Neural progenitor cell (in vitro differentiated cells): Measurements from ENCODE around the gene SLC6A15. TPM values are rescaled to one million over a fixed set of nuclear protein-coding genes. Genes with fewer than 3 reads are reported as not detected.
A peak's percentile ranks its signal among the peaks of the same experiment; 100 is the strongest.

Experiments used
- DNase-seq: peaks from one replicate; pipeline ENCODE4 v3.0.0-alpha.2; 2016; ENCODE audit warnings: low spot score
- H2AFZ ChIP-seq: fragments of 200-600 bp; sonication (generic); replicated peaks from 2 replicates; pipeline ENCODE4 v1.6.1; 2016; ENCODE audit warnings: antibody characterized with exemption
- H3F3A ChIP-seq: fragments of 200-600 bp; sonication (generic); 2 replicates; pipeline ENCODE4 v1.6.1; 2016; ENCODE audit warnings: antibody characterized with exemption, low read depth
- H3K27ac ChIP-seq: fragments of 200-600 bp; sonication (generic); 2 replicates; pipeline ENCODE4 v1.5.1; 2016; ENCODE audit warnings: mild to moderate bottlenecking
- H3K27me3 ChIP-seq: fragments of 200-600 bp; sonication (generic); 2 replicates; pipeline ENCODE4 v1.6.1; 2016; ENCODE audit warnings: mild to moderate bottlenecking, moderate library complexity
- H3K36me3 ChIP-seq: fragments of 200-600 bp; sonication (generic); 2 replicates; pipeline ENCODE4 v1.5.1; 2016
- H3K4me1 ChIP-seq: fragments of 200-600 bp; sonication (generic); 2 replicates; pipeline ENCODE4 v1.6.1; 2016; ENCODE audit warnings: mixed run types
- H3K4me2 ChIP-seq: fragments of 200-600 bp; sonication (generic); 2 replicates; pipeline ENCODE4 v1.6.1; 2016
- H3K4me3 ChIP-seq: fragments of 200-600 bp; sonication (generic); 2 replicates; pipeline ENCODE4 v1.5.1; 2016
- H3K79me2 ChIP-seq: fragments of 200-600 bp; sonication (generic); 2 replicates; pipeline ENCODE4 v1.6.1; 2016; ENCODE audit warnings: low read depth
- H3K9ac ChIP-seq: fragments of 200-600 bp; sonication (generic); 2 replicates; pipeline ENCODE4 v1.6.1; 2016
- H3K9me3 ChIP-seq: fragments of 200-600 bp; sonication (generic); 2 replicates; pipeline ENCODE4 v1.5.1; 2016; ENCODE audit warnings: low read depth
- H4K20me1 ChIP-seq: fragments of 200-600 bp; sonication (generic); 2 replicates; pipeline ENCODE4 v1.6.1; 2016; ENCODE audit warnings: low read depth
- H3K27ac Mint-ChIP-seq: 3 replicates; pipeline ENCODE4 v1.8.0; 2021; ENCODE audit warnings: mixed read lengths
- H3K27me3 Mint-ChIP-seq: 2 replicates; pipeline ENCODE4 v1.8.0; 2022; ENCODE audit warnings: low read depth, mild to moderate bottlenecking, inconsistent platforms, moderate library complexity, mixed read lengths; ENCODE audit not compliant: insufficient read depth
- H3K36me3 Mint-ChIP-seq: 3 replicates; pipeline ENCODE4 v1.8.0; 2021; ENCODE audit warnings: mixed read lengths
- H3K4me1 Mint-ChIP-seq: 3 replicates; pipeline ENCODE4 v1.8.0; 2021; ENCODE audit warnings: mixed read lengths
- H3K4me3 Mint-ChIP-seq: 3 replicates; pipeline ENCODE4 v1.8.0; 2021; ENCODE audit warnings: mild to moderate bottlenecking, moderate library complexity, mixed read lengths
- H3K9me3 Mint-ChIP-seq: 3 replicates; pipeline ENCODE4 v1.8.0; 2020; ENCODE audit warnings: mixed read lengths
- CTCF ChIP-seq: fragments of 200-600 bp; sonication (generic); IDR thresholded peaks from 2 replicates; pipeline ENCODE4 v1.5.1; 2017; ENCODE audit warnings: antibody characterized with exemption, mild to moderate bottlenecking
- EZH2 ChIP-seq: fragments of 200-600 bp; sonication (generic); IDR thresholded peaks from 2 replicates; pipeline ENCODE4 v1.6.1; 2017; ENCODE audit warnings: antibody characterized with exemption, mild to moderate bottlenecking, moderate library complexity
- EZH2phosphoT487 ChIP-seq: fragments of 200-600 bp; sonication (generic); IDR thresholded peaks from 2 replicates; pipeline ENCODE4 v1.6.1; 2017; ENCODE audit warnings: antibody characterized with exemption
- total RNA-seq: library from RNA; depleted of rRNA; stranded (reverse); fragments of >200 nt; gene quantifications from 2 replicates; pipeline ENCODE4 v1.2.3, GENCODE V29; 2015; ENCODE audit warnings: low replicate concordance

SLC6A15 gene
- total RNA-seq, 1 donor from 2014 or later: 25.4 TPM

GRCh38 chr12:84920331-84920730, 7.7 kb upstream of the SLC6A15 start:
- H3K4me1 Mint-ChIP-seq: no peaks in the 10 kb centered on the region
- no peak overlapping the region for H3K4me3 ChIP-seq
- no peak overlapping the region for H3K27ac Mint-ChIP-seq
- TF ChIP-seq EZH2phosphoT487 (no peak), EZH2 (no peak), CTCF (no peak)
- no peak overlapping the region for H2AFZ ChIP-seq
- H4K20me1 ChIP-seq: no peaks in the 10 kb centered on the region
- no peaks in the 10 kb centered on the region for H3K9me3 Mint-ChIP-seq
- H3K9ac ChIP-seq: no peak overlapping the region
- H3K27me3 ChIP-seq: peaks cover 3% of the 10 kb centered on the region
- no peak overlapping the region for H3K4me2 ChIP-seq
- no peaks in the 10 kb centered on the region for H3K4me1 ChIP-seq
- no peaks in the 10 kb centered on the region for H3K27me3 Mint-ChIP-seq
- no peaks in the 10 kb centered on the region for H3F3A ChIP-seq
- DNase-seq: no peak
- H3K79me2 ChIP-seq: no peaks in the 10 kb centered on the region
- no peaks in the 10 kb centered on the region for H3K9me3 ChIP-seq
- no peak overlapping the region for H3K27ac ChIP-seq
- no peaks in the 10 kb centered on the region for H3K36me3 Mint-ChIP-seq
- no peak overlapping the region for H3K4me3 Mint-ChIP-seq
- no peaks in the 10 kb centered on the region for H3K36me3 ChIP-seq

- Mint-ChIP-seq H3K4me3 (no peak overlapping the region), H3K27ac (no peak overlapping the region), H3K4me1 (no peaks in the 10 kb centered on the region), H3K27me3 (no peaks in the 10 kb centered on the region), H3K36me3 (no peaks in the 10 kb centered on the region), H3K9me3 (no peaks in the 10 kb centered on the region)
- H3K27me3 ChIP-seq: peaks cover 13% of the 10 kb centered on the region
- no peak for DNase-seq
- H3K9me3 ChIP-seq: no peaks in the 10 kb centered on the region
- TF ChIP-seq CTCF (no peak), EZH2phosphoT487 (no peak)
- no peak overlapping the region for H3K27ac ChIP-seq
- H3K9ac ChIP-seq: no peak overlapping the region
- H2AFZ ChIP-seq: no peak overlapping the region
- no peak overlapping the region for H3K4me2 ChIP-seq
- H4K20me1 ChIP-seq: no peaks in the 10 kb centered on the region
- H3F3A ChIP-seq: no peaks in the 10 kb centered on the region
- H3K79me2 ChIP-seq: no peaks in the 10 kb centered on the region
- H3K36me3 ChIP-seq: no peaks in the 10 kb centered on the region
- no peak overlapping the region for H3K4me3 ChIP-seq
- H3K4me1 ChIP-seq: no peaks in the 10 kb centered on the region
These were observed 6.7 kb upstream of the SLC6A15 start for GRCh38 chr12:84919271-84919670.

GRCh38 chr12:84913129-84913515, 523 bp upstream of the SLC6A15 start:
- TF ChIP-seq EZH2phosphoT487: no peak
- no peak for TF ChIP-seq EZH2
- TF ChIP-seq CTCF: no peak
- Mint-ChIP-seq H3K4me1 (peaks cover 17% of the 10 kb centered on the region), H3K27me3 (peaks cover 9% of the 10 kb centered on the region), H3K36me3 (no peaks in the 10 kb centered on the region), H3K27ac (no peak overlapping the region), H3K9me3 (no peaks in the 10 kb centered on the region), H3K4me3 (peak overlapping the region; percentile 96)
- peak; percentile 48 for DNase-seq
- Histone ChIP-seq H3K27ac (no peak overlapping the region), H4K20me1 (no peaks in the 10 kb centered on the region), H3K9ac (no peak overlapping the region), H3K9me3 (no peaks in the 10 kb centered on the region), H3K79me2 (peaks cover 16% of the 10 kb centered on the region), H3K36me3 (no peaks in the 10 kb centered on the region), H3K27me3 (peaks cover 28% of the 10 kb centered on the region), H3K4me1 (peaks cover 6% of the 10 kb centered on the region), H3K4me3 (peak overlapping the region; percentile 85), H2AFZ (peak overlapping the region; percentile 86), H3K4me2 (peak overlapping the region; percentile 97), H3F3A (peaks cover 19% of the 10 kb centered on the region)
